HG03097 (cell line): ENCODE data around the gene SLC30A9.

Experiments used
- ATAC-seq: cut with Tn5 transposase; IDR thresholded peaks from one replicate; pipeline ENCODE4 v1.9.1; 2021; ENCODE audit not compliant: unreplicated experiment, low FRiP score

The SLC30A9 gene

GRCh38 chr4:42132099-42132498, 141.8 kb downstream of the SLC30A9 start:
- ATAC-seq: no peak

- ATAC-seq: no peak
Observed at GRCh38 chr4:42133006-42133405, 142.7 kb downstream of the SLC30A9 start.

- no peak for ATAC-seq
Observed at GRCh38 chr4:42136371-42136770, 146.0 kb downstream of the SLC30A9 start.
